NCI-H446 treated with DMSO at 0.1 percent for 48 hours (cell line): ENCODE results near the gene DRC7.
"Not testable (repeated sequence)": the region's sequence is repeated elsewhere in the genome, so short reads cannot be mapped to it uniquely, and the experiment has no call there.

Experiments used
- DNase-seq: peaks from one replicate; lab custom pipeline; 2025; lab: John Stamatoyannopoulos, UW

Gene DRC7

GRCh38 chr16:57660715-57661463, 33.7 kb upstream of the DRC7 start:
- no peak for DNase-seq

- DNase-seq = no peak
Observed at GRCh38 chr16:57661510-57661909, 33.1 kb upstream of the DRC7 start.

- DNase-seq = no peak
Observed at GRCh38 chr16:57661936-57662906, 32.4 kb upstream of the DRC7 start.

- DNase-seq = no peak
Observed at GRCh38 chr16:57663436-57663835, 31.2 kb upstream of the DRC7 start.

GRCh38 chr16:57663917-57664661, 30.5 kb upstream of the DRC7 start:
- no peak for DNase-seq

GRCh38 chr16:57664662-57665025, 30.0 kb upstream of the DRC7 start:
- DNase-seq = no peak

GRCh38 chr16:57665541-57665940, 29.1 kb upstream of the DRC7 start:
- no peak for DNase-seq

GRCh38 chr16:57666353-57667047, 28.1 kb upstream of the DRC7 start:
- DNase-seq = no peak

GRCh38 chr16:57667048-57667525, 27.5 kb upstream of the DRC7 start:
- DNase-seq = no peak

- DNase-seq = no peak
Observed at GRCh38 chr16:57667526-57668262, 26.9 kb upstream of the DRC7 start.

- no peak for DNase-seq
Observed at GRCh38 chr16:57668263-57668571, 26.4 kb upstream of the DRC7 start, which contains the start of gene ADGRG3. TSS of gene ADGRG3 (plus strand) at chr16:57668306. CDS start at chr16:57668348, 42 bp downstream.

- no peak for DNase-seq
Observed at GRCh38 chr16:57668630-57669475, 25.8 kb upstream of the DRC7 start.

GRCh38 chr16:57669476-57670162, 25.0 kb upstream of the DRC7 start:
- no peak for DNase-seq

GRCh38 chr16:57670196-57670595, 24.4 kb upstream of the DRC7 start:
- DNase-seq = no peak

- not testable (repeated sequence) for DNase-seq
Observed at GRCh38 chr16:57671451-57671850, 23.2 kb upstream of the DRC7 start.

- DNase-seq = no peak
Observed at GRCh38 chr16:57672416-57672815, 22.2 kb upstream of the DRC7 start.

- no peak for DNase-seq
Observed at GRCh38 chr16:57672824-57673223, 21.8 kb upstream of the DRC7 start.

- no peak for DNase-seq
Observed at GRCh38 chr16:57675741-57676551, 18.7 kb upstream of the DRC7 start.
